ENCODE data around the gene CHST11. TPM values are rescaled to one million over a fixed set of nuclear protein-coding genes. Genes with fewer than 3 reads are reported as not detected.

The CHST11 gene
- total RNA-seq, 4 donors from 2014 or later = 20.8 to 56.7 (median 26.5) TPM

DNA sequence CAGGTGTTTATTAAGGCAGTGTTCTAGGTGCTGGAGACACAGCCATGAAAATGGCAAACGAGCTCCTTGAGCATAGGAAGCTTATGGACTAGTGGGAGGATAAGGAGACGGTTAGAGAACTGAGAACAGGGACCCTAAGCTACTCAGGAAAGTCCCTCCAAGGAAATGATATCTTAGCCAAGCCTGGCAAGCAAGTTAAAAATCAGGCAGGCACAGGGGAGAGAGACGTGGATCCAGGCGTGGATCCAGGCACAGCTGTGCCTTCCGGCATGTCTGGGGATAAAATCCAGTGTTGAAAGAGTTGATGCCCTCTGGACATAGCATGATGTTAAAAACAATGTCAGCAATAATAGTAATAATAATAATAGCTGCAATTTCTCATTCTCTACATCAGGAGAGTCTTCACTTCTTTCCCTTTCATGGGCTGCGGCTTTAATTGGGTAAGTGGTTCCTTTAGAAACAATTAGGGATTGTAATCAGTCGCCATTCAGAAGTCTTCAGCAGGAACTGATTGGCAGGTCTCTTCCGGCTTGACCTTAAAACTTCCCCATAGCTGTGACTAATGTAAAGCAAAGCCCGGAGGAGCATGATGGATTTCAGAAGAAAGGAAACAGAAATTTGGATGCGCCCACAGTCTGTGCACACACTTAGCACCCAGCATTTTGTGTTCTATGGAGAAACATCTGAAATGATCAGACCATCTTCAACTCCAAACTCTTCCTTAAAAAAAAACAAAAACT lies 271.1 kb downstream of the CHST11 start:
- peaks cover 0 to 5% (median 0%) of the 10 kb centered on the region in 4 donors for H3K4me1 ChIP-seq
- H3K27ac ChIP-seq = no peak overlapping the region
- H3K27me3 ChIP-seq = no peaks in the 10 kb centered on the region
- WGBS, 2 donors = 59 to 67% methylated on average over 10 of the region's 10 CpGs
- no peak overlapping the region for H3K4me3 ChIP-seq
- TF ChIP-seq, protein P1, sequence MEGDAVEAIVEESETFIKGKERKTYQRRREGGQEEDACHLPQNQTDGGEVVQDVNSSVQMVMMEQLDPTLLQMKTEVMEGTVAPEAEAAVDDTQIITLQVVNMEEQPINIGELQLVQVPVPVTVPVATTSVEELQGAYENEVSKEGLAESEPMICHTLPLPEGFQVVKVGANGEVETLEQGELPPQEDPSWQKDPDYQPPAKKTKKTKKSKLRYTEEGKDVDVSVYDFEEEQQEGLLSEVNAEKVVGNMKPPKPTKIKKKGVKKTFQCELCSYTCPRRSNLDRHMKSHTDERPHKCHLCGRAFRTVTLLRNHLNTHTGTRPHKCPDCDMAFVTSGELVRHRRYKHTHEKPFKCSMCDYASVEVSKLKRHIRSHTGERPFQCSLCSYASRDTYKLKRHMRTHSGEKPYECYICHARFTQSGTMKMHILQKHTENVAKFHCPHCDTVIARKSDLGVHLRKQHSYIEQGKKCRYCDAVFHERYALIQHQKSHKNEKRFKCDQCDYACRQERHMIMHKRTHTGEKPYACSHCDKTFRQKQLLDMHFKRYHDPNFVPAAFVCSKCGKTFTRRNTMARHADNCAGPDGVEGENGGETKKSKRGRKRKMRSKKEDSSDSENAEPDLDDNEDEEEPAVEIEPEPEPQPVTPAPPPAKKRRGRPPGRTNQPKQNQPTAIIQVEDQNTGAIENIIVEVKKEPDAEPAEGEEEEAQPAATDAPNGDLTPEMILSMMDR (IDR thresholded peaks at IDR 0.05) = no peak
- no peak for TF ChIP-seq POLR2A (IDR thresholded peaks at IDR 0.05)
- no peak for TF ChIP-seq EP300 (IDR thresholded peaks at IDR 0.05)
- H3K9me3 ChIP-seq = no peaks in the 10 kb centered on the region
- DNase-seq (ENCODE audit: low spot score in 2 of 2) = no peak
- H3K36me3 ChIP-seq = no peaks in the 10 kb centered on the region

DNA sequence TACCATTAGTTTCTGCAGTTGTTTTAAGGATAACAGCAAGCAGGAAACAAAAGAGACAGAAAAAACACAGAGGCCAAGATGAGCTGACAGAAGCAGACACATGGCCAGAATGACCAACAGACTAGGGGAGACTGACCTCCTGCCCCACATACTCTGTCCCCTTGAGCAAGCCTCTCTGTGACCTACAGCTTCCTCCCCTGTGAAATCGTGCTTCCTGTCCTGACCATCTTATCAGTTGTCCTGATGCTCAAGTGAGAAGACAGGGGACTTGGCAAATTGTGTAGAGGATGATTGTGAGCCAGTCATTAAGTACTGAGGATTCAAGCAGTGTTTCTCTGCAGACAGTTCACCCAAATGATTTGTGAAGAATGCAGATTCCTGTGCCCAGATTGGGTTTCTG lies 272.3 kb downstream of the CHST11 start:
- H3K27ac ChIP-seq = no peak overlapping the region
- no peak overlapping the region for H3K4me3 ChIP-seq
- TF ChIP-seq, protein P1 (IDR thresholded peaks at IDR 0.05) = no peak
- TF ChIP-seq POLR2A (IDR thresholded peaks at IDR 0.05) (no peak), EP300 (IDR thresholded peaks at IDR 0.05) (no peak)
- no peaks in the 10 kb centered on the region for H3K27me3 ChIP-seq
- 27 to 40% methylated on average over 1 of the region's 1 CpG for WGBS, 2 donors
- H3K9me3 ChIP-seq = no peaks in the 10 kb centered on the region
- no peaks in the 10 kb centered on the region for H3K36me3 ChIP-seq
- H3K4me1 ChIP-seq = peaks cover 0 to 5% (median 0%) of the 10 kb centered on the region in 4 donors
- no peak for DNase-seq (ENCODE audit: low spot score in 2 of 2)

DNA sequence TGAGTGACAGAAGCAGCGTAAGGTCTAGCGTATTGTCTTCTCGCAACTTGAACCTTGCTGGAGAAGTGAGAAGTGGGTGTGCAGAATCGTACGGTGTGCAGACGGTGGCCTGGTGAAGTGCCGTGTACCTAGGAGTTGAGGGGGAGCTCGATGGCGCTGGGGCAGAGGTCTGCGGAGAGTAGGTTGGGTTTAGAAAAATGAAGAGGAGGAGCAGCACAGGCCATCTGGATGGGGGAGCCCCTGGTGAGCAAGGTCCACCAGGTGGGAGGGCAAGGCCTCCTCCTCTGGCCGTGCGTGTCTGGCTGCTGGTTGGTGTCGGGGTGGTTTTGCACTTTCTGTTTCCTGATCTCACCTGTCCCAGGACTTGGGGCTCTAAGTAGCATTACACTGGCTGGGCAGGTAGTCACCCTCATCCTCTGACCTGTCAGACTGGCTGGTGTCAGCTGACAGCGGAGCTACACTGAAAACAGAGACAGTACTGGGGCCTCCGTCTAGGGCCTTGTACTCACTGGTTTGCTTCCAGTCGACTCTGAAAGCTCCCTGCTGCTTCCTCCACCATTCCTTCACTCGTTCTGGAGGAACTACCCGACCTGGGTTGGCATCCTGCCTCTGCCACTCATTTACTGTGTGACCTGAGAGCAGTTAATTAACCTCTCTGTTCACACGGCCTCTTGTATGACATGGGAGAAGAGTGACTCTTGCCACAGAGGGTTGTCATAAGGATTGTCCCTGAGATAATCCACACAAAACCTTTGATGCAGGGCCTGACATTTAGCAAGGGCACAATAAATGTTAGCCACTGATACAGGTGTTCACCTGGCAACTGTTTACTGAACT lies 273.1 kb downstream of the CHST11 start:
- TF ChIP-seq, protein P1 (IDR thresholded peaks at IDR 0.05) = no peak
- no peak for TF ChIP-seq EP300 (IDR thresholded peaks at IDR 0.05)
- no peak for TF ChIP-seq POLR2A (IDR thresholded peaks at IDR 0.05)
- H3K36me3 ChIP-seq = no peaks in the 10 kb centered on the region
- WGBS, 2 donors = 86 to 88% methylated on average over 19 of the region's 19 CpGs
- peaks cover 0 to 5% (median 0%) of the 10 kb centered on the region in 4 donors for H3K4me1 ChIP-seq
- no peak overlapping the region for H3K4me3 ChIP-seq
- no peaks in the 10 kb centered on the region for H3K9me3 ChIP-seq
- no peaks in the 10 kb centered on the region for H3K27me3 ChIP-seq
- no peak overlapping the region for H3K27ac ChIP-seq
- DNase-seq (ENCODE audit: low spot score in 2 of 2) = no peak

DNA sequence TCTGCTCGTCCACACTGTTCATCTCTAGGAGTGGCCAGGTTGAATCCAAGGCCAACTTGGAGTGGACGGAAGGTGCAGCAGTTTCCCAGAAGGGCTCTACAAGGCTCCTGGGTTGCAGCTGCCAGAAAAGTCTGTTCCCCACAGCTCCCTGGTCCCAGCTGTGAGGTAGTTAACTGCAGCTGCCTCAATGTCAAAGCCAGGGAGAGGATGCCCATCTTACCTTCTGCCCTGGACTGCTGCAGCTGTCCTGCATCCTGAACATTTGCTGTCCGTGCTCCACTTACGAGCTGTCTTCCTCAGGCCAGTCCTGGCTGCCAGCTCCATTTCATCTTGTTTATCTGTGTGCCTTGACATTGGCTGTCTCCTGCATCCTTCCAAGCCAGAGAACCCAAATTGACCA lies 274.0 kb downstream of the CHST11 start:
- Histone ChIP-seq H3K27ac (no peak overlapping the region), H3K36me3 (no peaks in the 10 kb centered on the region), H3K27me3 (no peaks in the 10 kb centered on the region), H3K4me3 (no peak overlapping the region), H3K4me1 (peaks cover 0 to 5% (median 2%) of the 10 kb centered on the region in 4 donors), H3K9me3 (no peaks in the 10 kb centered on the region)
- 74 to 75% methylated on average over 4 of the region's 4 CpGs for WGBS, 2 donors
- TF ChIP-seq, protein P1 (IDR thresholded peaks at IDR 0.05) = no peak
- TF ChIP-seq EP300 (IDR thresholded peaks at IDR 0.05) = no peak
- TF ChIP-seq POLR2A (IDR thresholded peaks at IDR 0.05) = no peak
- DNase-seq (ENCODE audit: low spot score in 2 of 2) = no peak

DNA sequence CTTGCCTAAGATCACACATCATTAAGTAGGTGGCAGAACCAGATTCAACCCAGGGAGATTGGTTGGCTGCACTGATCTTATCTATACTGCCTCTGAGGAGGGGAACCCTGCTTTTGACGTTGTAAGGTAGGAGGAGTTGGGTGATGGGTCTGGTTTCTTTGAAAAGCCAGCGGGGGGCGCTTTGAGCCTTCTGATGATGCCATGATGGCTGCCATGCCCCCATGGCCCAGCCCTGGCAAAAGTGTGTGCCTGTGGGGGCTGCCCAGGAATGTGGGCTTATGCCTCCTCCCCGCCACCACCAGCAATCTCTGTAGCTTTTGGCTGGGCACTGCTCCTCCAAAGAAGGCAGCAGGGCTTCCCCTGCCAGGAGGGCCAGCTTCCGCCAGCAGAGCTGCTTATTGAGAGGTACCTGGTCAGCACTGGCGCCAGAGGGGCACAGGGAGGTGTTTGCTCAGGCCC lies 277.0 kb downstream of the CHST11 start:
- Histone ChIP-seq H3K27ac (no peak overlapping the region), H3K9me3 (no peaks in the 10 kb centered on the region), H3K4me1 (peaks cover 0 to 18% (median 0%) of the 10 kb centered on the region in 4 donors), H3K27me3 (no peaks in the 10 kb centered on the region), H3K4me3 (no peak overlapping the region), H3K36me3 (no peaks in the 10 kb centered on the region)
- TF ChIP-seq POLR2A (IDR thresholded peaks at IDR 0.05) (no peak), EP300 (IDR thresholded peaks at IDR 0.05) (no peak)
- TF ChIP-seq, protein P1 (IDR thresholded peaks at IDR 0.05) = no peak
- WGBS, 2 donors = 74 to 89% methylated on average over 6 of the region's 6 CpGs
- no peak for DNase-seq (ENCODE audit: low spot score in 2 of 2)
